ENCODE measurements around the gene PTPRN2. TPM values are rescaled to one million over a fixed set of nuclear protein-coding genes. Genes with fewer than 3 reads are reported as not detected.

The PTPRN2 gene
- total and polyA plus RNA-seq, 2 of the 8 experiments (the other 6 are each of a cell fraction or from before 2014, with no cell fraction given) = 2.6 to 4.5 TPM

DNA sequence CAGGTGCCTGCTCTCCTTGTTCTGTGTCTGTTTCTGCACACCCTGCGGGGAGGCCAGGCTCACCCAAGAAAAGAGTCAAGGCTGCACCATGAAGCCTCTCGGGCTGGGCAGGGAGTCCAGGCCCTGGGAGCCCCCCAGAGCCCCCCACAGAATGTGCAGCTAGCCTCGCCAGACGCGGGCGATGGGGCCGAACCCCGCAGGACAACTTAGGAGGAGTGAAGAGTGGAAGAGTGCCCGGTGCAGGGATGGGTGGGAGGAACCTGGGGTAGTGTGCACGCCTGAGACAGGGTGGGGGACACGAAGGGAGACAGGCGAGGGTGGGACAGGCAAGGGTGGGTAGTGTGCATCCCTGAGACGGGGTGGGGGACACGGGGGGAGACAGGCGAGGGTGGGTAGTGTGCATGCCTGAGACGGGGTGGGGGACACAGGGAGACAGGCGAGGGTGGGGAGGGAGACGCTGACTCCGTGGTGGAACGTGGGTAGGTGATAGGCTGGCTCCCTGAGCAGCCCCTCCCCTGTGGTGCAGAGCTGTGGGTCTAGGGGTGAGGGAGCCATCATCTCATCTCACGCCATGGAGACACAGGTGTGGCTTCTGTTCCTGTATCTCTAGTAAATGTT, 635.5 kb downstream of the PTPRN2 start:
- ChIA-PET CTCF (ENCODE audit: partially characterized antibody) (no interaction called here), POLR2A (ENCODE audit: partially characterized antibody) (no interaction called here)
- no peak overlapping the region for H3K4ac ChIP-seq (replicated peaks; ENCODE audit: insufficient read length, low read depth, low read length)
- no peak overlapping the region for H3K23ac ChIP-seq (ENCODE audit: insufficient read length)
- DNase-seq (ENCODE audit: low read depth in 1 of 2, low spot score in 2 of 2) (no peak), FAIRE-seq (no peak)
- no peak overlapping the region for H2BK15ac ChIP-seq (ENCODE audit: low read length)
- no peak overlapping the region for H4K91ac ChIP-seq (replicated peaks; ENCODE audit: insufficient read length, low read length)
- no peak overlapping the region for H3K14ac ChIP-seq (ENCODE audit: insufficient read length)
- H3K36me3 ChIP-seq (ENCODE audit: control insufficient read depth in 2 of 4, insufficient read depth in 4 of 4, low read length in 3 of 4) = no peaks in the 10 kb centered on the region
- H3K79me1 ChIP-seq (ENCODE audit: low read depth, low read length) = no peaks in the 10 kb centered on the region
- H2AFZ ChIP-seq (ENCODE audit: low read length) = no peak overlapping the region
- no peaks in the 10 kb centered on the region for H4K20me1 ChIP-seq (replicated peaks in 1 of 2; ENCODE audit: control insufficient read depth in 1 of 2, insufficient read depth in 2 of 2, low read length in 2 of 2)
- H2BK12ac ChIP-seq (ENCODE audit: low read depth, low read length) = no peak overlapping the region
- H3K9me3 ChIP-seq (ENCODE audit: insufficient read depth in 2 of 2, low read depth in 1 of 2, low read length in 1 of 2) = peaks cover 6 to 8% of the 10 kb centered on the region in 2 experiments
- no peaks in the 10 kb centered on the region for H3K27me3 ChIP-seq (replicated peaks in 1 of 4; ENCODE audit: control insufficient read depth in 3 of 4, extremely low read depth in 1 of 4, insufficient read depth in 3 of 4, low read length in 3 of 4)
- WGBS, 2 experiments (ENCODE audit: extremely low coverage in 1 of 2, insufficient coverage in 1 of 2, insufficient read length in 1 of 2, insufficient replicate concordance in 2 of 2, low coverage in 1 of 2, low lambda C conversion rate in 2 of 2, missing lambda C conversion rate in 1 of 2) = 91% methylated on average over 13 of the region's 21 CpGs; no CpG with 5 or more reads in 1 of the 2 experiments
- H3K4me3 ChIP-seq (ENCODE audit: extremely low read depth in 1 of 4, insufficient read depth in 2 of 4, low read depth in 3 of 4, low read length in 4 of 4) = no peak overlapping the region
- H3K56ac ChIP-seq (replicated peaks; ENCODE audit: insufficient read length, low read depth, low read length) = no peak overlapping the region
- no peak overlapping the region for H3K9ac ChIP-seq (replicated peaks in 1 of 4; ENCODE audit: extremely low read depth in 1 of 4, low read depth in 3 of 4, low read length in 3 of 4)
- H2AK5ac ChIP-seq (ENCODE audit: low read depth, low read length) = no peak overlapping the region
- no peak overlapping the region for H2BK5ac ChIP-seq (ENCODE audit: low read depth, low read length)
- no peaks in the 10 kb centered on the region for H3K79me2 ChIP-seq (ENCODE audit: control insufficient read depth in 1 of 2, insufficient read depth in 2 of 2, low read length in 2 of 2)
- no peak overlapping the region for H2BK20ac ChIP-seq (ENCODE audit: low read length)
- H3K23me2 ChIP-seq (ENCODE audit: low read depth, low read length) = no peaks in the 10 kb centered on the region; the same call in 1 of the 2 replicates
- no peak overlapping the region for H3K18ac ChIP-seq (ENCODE audit: extremely low read depth, low read length)
- TF ChIP-seq E2F6 (IDR thresholded peaks at IDR 0.05) (no peak), POLR2A (IDR thresholded peaks at IDR 0.05; ENCODE audit: control extremely low read depth in 1 of 2, low read depth in 2 of 2, low read length in 2 of 2) (no peak), HDAC2 (IDR thresholded peaks at IDR 0.05; ENCODE audit: borderline replicate concordance in 1 of 2, low read depth in 2 of 2, low read length in 2 of 2) (no peak), MAFK (IDR thresholded peaks at IDR 0.05; ENCODE audit: low read depth, low read length) (no peak), KDM4A (IDR thresholded peaks at IDR 0.05; ENCODE audit: low read depth, low read length, severe bottlenecking) (no peak), ZNF274 (IDR thresholded peaks at IDR 0.05; ENCODE audit: borderline replicate concordance, extremely low read depth, low read length) (no peak)
- TF ChIP-seq, protein P1, sequence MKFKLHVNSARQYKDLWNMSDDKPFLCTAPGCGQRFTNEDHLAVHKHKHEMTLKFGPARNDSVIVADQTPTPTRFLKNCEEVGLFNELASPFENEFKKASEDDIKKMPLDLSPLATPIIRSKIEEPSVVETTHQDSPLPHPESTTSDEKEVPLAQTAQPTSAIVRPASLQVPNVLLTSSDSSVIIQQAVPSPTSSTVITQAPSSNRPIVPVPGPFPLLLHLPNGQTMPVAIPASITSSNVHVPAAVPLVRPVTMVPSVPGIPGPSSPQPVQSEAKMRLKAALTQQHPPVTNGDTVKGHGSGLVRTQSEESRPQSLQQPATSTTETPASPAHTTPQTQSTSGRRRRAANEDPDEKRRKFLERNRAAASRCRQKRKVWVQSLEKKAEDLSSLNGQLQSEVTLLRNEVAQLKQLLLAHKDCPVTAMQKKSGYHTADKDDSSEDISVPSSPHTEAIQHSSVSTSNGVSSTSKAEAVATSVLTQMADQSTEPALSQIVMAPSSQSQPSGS (IDR thresholded peaks at IDR 0.05; ENCODE audit: low read length) = no peak
- no peak overlapping the region for H3K4me2 ChIP-seq (ENCODE audit: insufficient read depth in 1 of 2, low read depth in 2 of 2, low read length in 2 of 2)
- H4K8ac ChIP-seq (ENCODE audit: extremely low read depth, insufficient read depth, low read length) = no peak overlapping the region
- peaks cover 3 to 11% (median 3%) of the 10 kb centered on the region in 4 experiments for H3K4me1 ChIP-seq (replicated peaks in 1 of 4; ENCODE audit: control insufficient read depth in 3 of 4, insufficient read depth in 4 of 4, low read length in 3 of 4)
- no peak overlapping the region for H4K5ac ChIP-seq (ENCODE audit: insufficient read length, low read depth, low read length)
- no peak overlapping the region for H3K27ac ChIP-seq (ENCODE audit: low read depth, low read length)
- H2BK120ac ChIP-seq (replicated peaks; ENCODE audit: low read depth, low read length) = no peak overlapping the region

All from H1 (cell line).